Esophagus muscularis mucosa (tissue), 4 donors: ENCODE data around the gene KANSL3. TPM values are rescaled to one million over a fixed set of nuclear protein-coding genes. Genes with fewer than 3 reads are reported as not detected.
A peak's percentile ranks its signal among the peaks of the same experiment; 100 is the strongest.

Experiments used
- DNase-seq: peaks from one replicate; pipeline ENCODE4 v3.0.0-alpha.2; 2017; ENCODE audit errors: extremely low spot score
- H3K27ac ChIP-seq, 4 donors: fragments of 200-600 bp; sonication (generic); replicated peaks in 1 of 4; 1 replicate in 3 of 4; 2 replicates in 1 of 4; pipeline ENCODE4 v1.5.1; 2016 to 2019; ENCODE audit warnings: mild to moderate bottlenecking in 1 of 4
- H3K27me3 ChIP-seq, 4 donors: fragments of 200-600 bp; sonication (generic); one replicate each; pipeline versions ENCODE4 v1.5.1 to v1.6.0; 2016 to 2019
- H3K36me3 ChIP-seq, 4 donors: fragments of 200-600 bp; sonication (generic); one replicate each; pipeline ENCODE4 v1.5.1; 2016 to 2019
- H3K4me1 ChIP-seq, 4 donors: fragments of 200-600 bp; sonication (generic); one replicate each; pipeline ENCODE4 v1.5.1; 2016 to 2019
- H3K4me3 ChIP-seq, 4 donors: fragments of 200-600 bp; sonication (generic); 1 replicate in 2 of 4; 2 replicates in 2 of 4; pipeline ENCODE4 v1.5.1; 2016 to 2019; ENCODE audit warnings: mild to moderate bottlenecking in 4 of 4, moderate library complexity in 1 of 4
- H3K9me3 ChIP-seq, 4 donors: fragments of 200-600 bp; sonication (generic); 1 replicate in 3 of 4; 2 replicates in 1 of 4; pipeline ENCODE4 v1.5.1; 2016 to 2019
- EP300 ChIP-seq: sonication (generic); formaldehyde crosslinking; IDR thresholded peaks from one replicate; pipeline ENCODE4 v1.6.1; 2017; ENCODE audit warnings: antibody characterized with exemption
- POLR2A ChIP-seq: fragments of 450-650 bp; IDR thresholded peaks from one replicate; pipeline ENCODE4 v1.6.1; 2017; ENCODE audit warnings: antibody characterized with exemption, moderate library complexity, mild to moderate bottlenecking, low read depth
- POLR2AphosphoS5 ChIP-seq, 2 donors: sonication (generic); formaldehyde crosslinking; IDR thresholded peaks; one replicate each; pipeline ENCODE4 v1.6.1; 2017; ENCODE audit warnings: antibody characterized with exemption in 2 of 2
- WGBS: methylation state at CpG from one replicate; pipeline ENCODE4 v1.1.5; 2018; 5-methylcytosine and 5-hydroxymethylcytosine counted together
- intact Hi-C: fragments of 100-400 bp; cut with DNase I; formaldehyde crosslinking; loops from one replicate; pipeline ENCODE4 v1.15.1; 2023
- total RNA-seq, 4 donors: library from RNA; depleted of rRNA; stranded (reverse); fragments of >200 nt; gene quantifications; one replicate each; pipeline versions ENCODE4 v1.1.0 to v1.2.1, GENCODE V29; 2016
- TF ChIP-seq, protein P1 (sequence below), 3 experiments: fragments of 200-600 bp in 2 of 3; fragments of 450-650 bp in 1 of 3; sonication (generic) in 2 of 3; IDR thresholded peaks; one replicate each; pipeline ENCODE4 v1.5.1; 2017 to 2019; ENCODE audit warnings: antibody characterized with exemption in 3 of 3, mild to moderate bottlenecking in 2 of 3, moderate library complexity in 1 of 3

KANSL3 gene
- total RNA-seq, 4 donors from 2014 or later: 54.2 to 63.1 (median 59.5) TPM

DNA sequence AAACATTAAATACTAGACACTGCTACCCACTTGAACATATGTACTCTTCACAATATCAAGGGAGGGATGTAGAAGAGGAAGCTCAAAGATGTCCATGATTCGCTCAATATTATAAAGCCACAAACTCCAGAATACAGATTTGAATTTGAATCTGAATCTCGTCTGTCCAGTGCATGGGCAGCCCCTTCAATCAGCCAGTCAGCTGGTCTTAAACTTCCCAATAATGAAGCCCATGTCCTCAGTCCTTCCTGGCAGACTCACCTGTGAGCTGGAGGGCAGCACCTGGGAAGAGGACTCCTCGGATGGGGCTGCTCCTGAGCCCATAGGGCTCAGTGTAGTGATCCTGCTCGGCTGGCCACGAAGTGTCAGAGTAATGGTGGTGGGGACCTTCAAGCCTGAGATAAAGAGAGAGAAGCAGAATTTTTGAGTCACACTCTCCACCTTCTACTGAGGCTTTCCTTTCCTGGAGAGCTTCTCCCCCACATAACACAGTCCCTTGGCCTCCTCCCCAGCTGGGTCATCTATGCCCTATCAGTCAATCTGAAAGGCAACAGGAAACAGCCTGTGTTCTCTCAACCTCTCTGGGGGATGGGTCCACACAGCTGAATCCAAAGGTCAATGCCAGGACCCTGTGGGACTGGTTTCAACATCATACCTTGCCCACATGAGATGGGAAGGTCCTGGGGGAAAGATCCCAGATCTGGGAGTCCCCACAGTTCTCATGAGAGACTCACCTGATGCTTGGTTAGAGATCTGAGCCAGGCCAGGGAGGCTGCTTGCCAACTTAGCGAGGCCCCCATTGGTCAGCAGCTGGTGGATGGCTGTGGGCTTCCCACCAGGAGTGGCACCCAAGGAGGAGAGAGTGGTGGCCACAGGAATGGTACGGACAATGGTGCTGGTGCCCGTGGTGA is 36.5 kb downstream of the KANSL3 start:
- Histone ChIP-seq H3K27ac (peak overlapping the region in 1 of 4 donors; percentile 30), H3K36me3 (peaks cover 66 to 99% (median 93%) of the 10 kb centered on the region in 4 donors), H3K9me3 (no peaks in the 10 kb centered on the region), H3K27me3 (no peaks in the 10 kb centered on the region), H3K4me1 (peaks cover 0 to 19% (median 6%) of the 10 kb centered on the region in 4 donors), H3K4me3 (no peak overlapping the region)
- DNase-seq: no peak
- intact Hi-C loops: no loop called here
- 86% methylated on average over 8 of the region's 8 CpGs for WGBS
- TF ChIP-seq, protein P1, sequence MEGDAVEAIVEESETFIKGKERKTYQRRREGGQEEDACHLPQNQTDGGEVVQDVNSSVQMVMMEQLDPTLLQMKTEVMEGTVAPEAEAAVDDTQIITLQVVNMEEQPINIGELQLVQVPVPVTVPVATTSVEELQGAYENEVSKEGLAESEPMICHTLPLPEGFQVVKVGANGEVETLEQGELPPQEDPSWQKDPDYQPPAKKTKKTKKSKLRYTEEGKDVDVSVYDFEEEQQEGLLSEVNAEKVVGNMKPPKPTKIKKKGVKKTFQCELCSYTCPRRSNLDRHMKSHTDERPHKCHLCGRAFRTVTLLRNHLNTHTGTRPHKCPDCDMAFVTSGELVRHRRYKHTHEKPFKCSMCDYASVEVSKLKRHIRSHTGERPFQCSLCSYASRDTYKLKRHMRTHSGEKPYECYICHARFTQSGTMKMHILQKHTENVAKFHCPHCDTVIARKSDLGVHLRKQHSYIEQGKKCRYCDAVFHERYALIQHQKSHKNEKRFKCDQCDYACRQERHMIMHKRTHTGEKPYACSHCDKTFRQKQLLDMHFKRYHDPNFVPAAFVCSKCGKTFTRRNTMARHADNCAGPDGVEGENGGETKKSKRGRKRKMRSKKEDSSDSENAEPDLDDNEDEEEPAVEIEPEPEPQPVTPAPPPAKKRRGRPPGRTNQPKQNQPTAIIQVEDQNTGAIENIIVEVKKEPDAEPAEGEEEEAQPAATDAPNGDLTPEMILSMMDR (IDR thresholded peaks at IDR 0.05): no peak
- TF ChIP-seq POLR2A (no peak), EP300 (no peak), POLR2AphosphoS5 (IDR thresholded peaks at IDR 0.05) (no peak)

DNA sequence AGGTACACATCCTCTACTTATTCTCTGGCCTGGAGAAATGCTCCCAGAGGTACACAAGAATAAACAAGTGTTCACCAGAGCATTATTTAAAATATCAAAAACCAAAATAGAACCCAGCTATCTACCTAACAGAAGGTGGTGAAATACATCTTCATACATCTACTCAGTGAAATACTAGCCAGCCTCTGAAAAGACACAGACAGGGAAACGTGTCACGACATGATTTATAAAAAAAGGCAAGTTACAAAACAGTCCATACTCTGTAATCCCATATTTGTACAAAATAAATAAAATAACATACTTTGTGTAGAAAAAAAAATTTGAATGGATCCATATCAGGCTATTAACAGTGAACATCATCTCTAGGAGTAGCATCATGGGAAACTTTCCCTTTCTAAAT is 38.2 kb downstream of the KANSL3 start:
- Histone ChIP-seq H3K27ac (no peak overlapping the region), H3K36me3 (peaks cover 63 to 99% (median 93%) of the 10 kb centered on the region in 4 donors), H3K4me1 (peaks cover 0 to 14% (median 6%) of the 10 kb centered on the region in 4 donors), H3K27me3 (no peaks in the 10 kb centered on the region), H3K9me3 (no peaks in the 10 kb centered on the region), H3K4me3 (no peak overlapping the region)
- TF ChIP-seq POLR2A (no peak), EP300 (no peak), POLR2AphosphoS5 (IDR thresholded peaks at IDR 0.05) (no peak)
- TF ChIP-seq, protein P1 (IDR thresholded peaks at IDR 0.05): no peak
- 66% methylated on average over 2 of the region's 2 CpGs for WGBS
- intact Hi-C loops: no loop called here
- DNase-seq: no peak

DNA sequence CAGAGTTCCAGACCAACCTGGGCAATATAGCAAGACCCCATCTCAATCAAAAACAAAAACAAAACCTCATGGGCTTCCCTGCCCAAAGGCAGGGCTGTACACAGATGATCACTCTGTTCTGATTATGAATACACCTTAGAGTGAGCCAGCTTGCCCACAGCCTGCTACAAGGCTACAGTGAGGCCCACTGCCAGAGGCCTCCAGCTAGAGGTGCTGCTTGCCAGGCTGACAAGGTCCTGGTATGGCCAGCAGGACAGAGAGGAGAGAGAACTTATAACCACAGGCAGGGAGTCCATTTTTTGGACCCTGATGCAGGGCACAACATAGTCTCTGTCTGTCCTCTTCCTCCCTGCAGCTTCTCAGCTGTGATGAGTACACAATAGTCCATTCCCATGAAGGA is 41.5 kb downstream of the KANSL3 start:
- DNase-seq: no peak
- H3K9me3 ChIP-seq: no peaks in the 10 kb centered on the region
- no peak overlapping the region for H3K27ac ChIP-seq
- H3K36me3 ChIP-seq: peaks cover 49 to 99% (median 87%) of the 10 kb centered on the region in 4 donors
- TF ChIP-seq EP300: no peak
- TF ChIP-seq POLR2AphosphoS5 (IDR thresholded peaks at IDR 0.05): no peak
- TF ChIP-seq POLR2A: no peak
- TF ChIP-seq, protein P1 (IDR thresholded peaks at IDR 0.05): no peak
- H3K27me3 ChIP-seq: no peaks in the 10 kb centered on the region
- no peak overlapping the region for H3K4me3 ChIP-seq
- H3K4me1 ChIP-seq: peaks cover 0 to 6% (median under 1%) of the 10 kb centered on the region in 4 donors
- intact Hi-C loops: no loop called here

DNA sequence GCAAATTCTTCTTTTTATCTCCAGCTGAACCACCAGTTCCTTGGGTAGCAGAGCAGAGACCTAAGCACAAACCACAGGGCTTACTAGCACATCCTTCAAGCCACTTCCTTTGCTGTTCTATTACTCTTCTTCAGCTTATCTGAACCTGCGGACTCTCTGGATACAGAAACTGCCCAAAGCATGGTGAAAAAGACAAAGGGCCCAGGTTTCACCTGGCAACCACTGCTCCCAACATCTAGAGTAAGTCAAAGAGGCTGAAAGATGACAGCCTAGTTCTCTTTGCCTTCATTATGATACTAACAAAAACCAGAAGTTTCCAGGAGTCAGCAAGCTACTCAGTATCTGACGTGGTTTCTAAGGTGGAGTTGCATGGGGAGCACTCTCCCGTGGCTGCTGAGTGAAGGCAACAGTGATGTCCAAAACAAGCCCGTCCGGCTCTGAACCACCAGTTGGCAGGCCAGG is 43.4 kb downstream of the KANSL3 start:
- peaks cover 0 to 6% (median 0%) of the 10 kb centered on the region in 4 donors for H3K4me1 ChIP-seq
- DNase-seq: no peak
- peaks cover 32 to 86% (median 70%) of the 10 kb centered on the region in 4 donors for H3K36me3 ChIP-seq
- no peak overlapping the region for H3K27ac ChIP-seq
- H3K9me3 ChIP-seq: no peaks in the 10 kb centered on the region
- TF ChIP-seq EP300: no peak
- TF ChIP-seq POLR2AphosphoS5 (IDR thresholded peaks at IDR 0.05): no peak
- no peak for TF ChIP-seq POLR2A
- TF ChIP-seq, protein P1 (IDR thresholded peaks at IDR 0.05): no peak
- 89% methylated on average over 3 of the region's 5 CpGs for WGBS
- intact Hi-C loops: no loop called here
- H3K27me3 ChIP-seq: no peaks in the 10 kb centered on the region
- no peak overlapping the region for H3K4me3 ChIP-seq
